Coronary artery (tissue), 2 donors: ENCODE measurements around the gene EEFSEC.

Source experiments
- DNase-seq: peaks from one replicate; pipeline ENCODE4 v3.0.0-alpha.2; 2017; ENCODE audit warnings: low spot score
- H3K27ac ChIP-seq, 2 donors: fragments of 200-600 bp; sonication (generic); one replicate each; pipeline ENCODE4 v1.5.1; 2016 to 2019
- H3K4me3 ChIP-seq: fragments of 200-600 bp; sonication (generic); 2 replicates; pipeline ENCODE4 v1.5.1; 2016; ENCODE audit warnings: mild to moderate bottlenecking, moderate library complexity
- CTCF ChIP-seq: fragments of 200-600 bp; sonication (generic); IDR thresholded peaks from one replicate; pipeline ENCODE4 v1.5.1; 2019; ENCODE audit warnings: antibody characterized with exemption

The EEFSEC gene

GRCh38 chr3:128193168-128193567 lies 39.9 kb downstream of the EEFSEC start:
- H3K4me3 ChIP-seq: no peak overlapping the region
- no peak for TF ChIP-seq CTCF
- H3K27ac ChIP-seq: no peak overlapping the region
- no peak for DNase-seq

GRCh38 chr3:128194843-128195242 lies 41.6 kb downstream of the EEFSEC start:
- Histone ChIP-seq H3K4me3 (no peak overlapping the region), H3K27ac (no peak overlapping the region)
- no peak for TF ChIP-seq CTCF
- DNase-seq: no peak

GRCh38 chr3:128195369-128195768 lies 42.1 kb downstream of the EEFSEC start:
- TF ChIP-seq CTCF: no peak
- DNase-seq: no peak
- Histone ChIP-seq H3K27ac (peak overlapping the region in 1 of 2 donors; percentile 40), H3K4me3 (no peak overlapping the region)

- Histone ChIP-seq H3K27ac (peak overlapping the region in 1 of 2 donors; percentile 40), H3K4me3 (no peak overlapping the region)
- no peak for TF ChIP-seq CTCF
- DNase-seq: no peak
Observed at GRCh38 chr3:128195802-128196201, 42.5 kb downstream of the EEFSEC start.

GRCh38 chr3:128196647-128197046 lies 43.4 kb downstream of the EEFSEC start:
- H3K27ac ChIP-seq: no peak overlapping the region
- H3K4me3 ChIP-seq: no peak overlapping the region
- TF ChIP-seq CTCF: no peak
- DNase-seq: no peak

- TF ChIP-seq CTCF: no peak
- no peak for DNase-seq
- Histone ChIP-seq H3K27ac (no peak overlapping the region), H3K4me3 (no peak overlapping the region)
Observed at GRCh38 chr3:128197855-128198254, 44.6 kb downstream of the EEFSEC start.

- Histone ChIP-seq H3K4me3 (no peak overlapping the region), H3K27ac (no peak overlapping the region)
- no peak for DNase-seq
- TF ChIP-seq CTCF: no peak
Observed at GRCh38 chr3:128198313-128198712, 45.0 kb downstream of the EEFSEC start.
